Upper lobe of left lung (tissue), 4 donors: ENCODE results near the gene CPNE5.

ENCODE experiments used
- CTCF ChIP-seq, 6 experiments: fragments of 450-650 bp in 4 of 6; fragments of 200-600 bp in 2 of 6; sonication (generic) in 2 of 6; IDR thresholded peaks; one replicate each; pipeline ENCODE4 v1.5.1; 2016 to 2019; ENCODE audit warnings: antibody characterized with exemption in 6 of 6
- POLR2A ChIP-seq, 4 donors: fragments of 450-650 bp; IDR thresholded peaks; one replicate each; pipeline ENCODE4 v1.5.1; 2016 to 2017; ENCODE audit warnings: antibody characterized with exemption in 4 of 4, mild to moderate bottlenecking in 2 of 4

GRCh38 chr6:36745836-36746235, 93.4 kb downstream of the CPNE5 start:
- TF ChIP-seq CTCF (IDR thresholded peaks at IDR 0.05) (no peak), POLR2A (IDR thresholded peaks at IDR 0.05) (no peak)
